IPS DF 4.7 (cell line): ENCODE results near the gene GPHN.
A peak's percentile ranks its signal among the peaks of the same experiment; 100 is the strongest.

ENCODE experiments used
- DNase-seq: peaks from one replicate; pipeline ENCODE4 v3.0.0-alpha.2; 2013; ENCODE audit warnings: low spot score; ENCODE audit errors: extremely low read depth

GPHN gene

GRCh38 chr14:66507722-66508546 is at the start of gene GPHN:
GPHN (plus strand) TSS chr14:66508147.
- peak; percentile 75 for DNase-seq

- DNase-seq, result no peak
Observed at GRCh38 chr14:66459603-66460002, 48.3 kb upstream of the GPHN start.

- DNase-seq, result no peak
Observed at GRCh38 chr14:66464261-66464660, 43.7 kb upstream of the GPHN start.

GRCh38 chr14:66468778-66469367 is 39.1 kb upstream of the GPHN start:
- peak; percentile 9 for DNase-seq

GRCh38 chr14:66471584-66471983 is 36.4 kb upstream of the GPHN start:
- DNase-seq, result no peak

- DNase-seq, result no peak
Observed at GRCh38 chr14:66472251-66472650, 35.7 kb upstream of the GPHN start.

- DNase-seq, result no peak
Observed at GRCh38 chr14:66473223-66473622, 34.7 kb upstream of the GPHN start.

GRCh38 chr14:66476964-66477363 is 31.0 kb upstream of the GPHN start:
- DNase-seq, result no peak

- no peak for DNase-seq
Observed at GRCh38 chr14:66477567-66477966, 30.4 kb upstream of the GPHN start.

- no peak for DNase-seq
Observed at GRCh38 chr14:66482873-66483272, 25.1 kb upstream of the GPHN start.

GRCh38 chr14:66483322-66483721 is 24.6 kb upstream of the GPHN start:
- no peak for DNase-seq

- no peak for DNase-seq
Observed at GRCh38 chr14:66485029-66485428, 22.9 kb upstream of the GPHN start.

GRCh38 chr14:66485910-66486421 is 22.0 kb upstream of the GPHN start, which contains the start of gene CCDC196:
CCDC196 (plus strand) TSS chr14:66486371; CDS start chr14:66486503, 132 bp downstream.
- DNase-seq, result no peak

GRCh38 chr14:66487164-66487563 is 20.8 kb upstream of the GPHN start:
- no peak for DNase-seq

- no peak for DNase-seq
Observed at GRCh38 chr14:66490143-66491111, 17.5 kb upstream of the GPHN start.

GRCh38 chr14:66493750-66494149 is 14.2 kb upstream of the GPHN start:
- DNase-seq, result no peak

GRCh38 chr14:66495218-66496098 is 12.5 kb upstream of the GPHN start:
- no peak for DNase-seq

GRCh38 chr14:66496188-66496807 is 11.6 kb upstream of the GPHN start:
- DNase-seq, result no peak

GRCh38 chr14:66496911-66497310 is 11.0 kb upstream of the GPHN start:
- no peak for DNase-seq

GRCh38 chr14:66498311-66498710 is 9.6 kb upstream of the GPHN start:
- DNase-seq, result no peak
